Stimulated activated CD8-positive, alpha-beta memory T cell treated with anti-CD3 and anti-CD28 coated beads, Interleukin-12 subunit alpha, Interleukin-12 subunit beta, amount 100 ng/mL, for 1 hour (primary cell): ENCODE results near the gene STARD5.

Experiments
- DNase-seq: peaks from one replicate; pipeline ENCODE4 v3.0.0-alpha.2; 2020; ENCODE audit warnings: low read depth

STARD5 gene

GRCh38 chr15:81274255-81274654 lies 49.7 kb downstream of the STARD5 start:
- DNase-seq: no peak

GRCh38 chr15:81273855-81274254 lies 50.1 kb downstream of the STARD5 start:
- DNase-seq: no peak

- DNase-seq: no peak
These were observed 50.7 kb downstream of the STARD5 start for GRCh38 chr15:81273200-81273599.

GRCh38 chr15:81271761-81272644 lies 51.9 kb downstream of the STARD5 start:
- DNase-seq: no peak

GRCh38 chr15:81270781-81271491 lies 53.0 kb downstream of the STARD5 start:
- no peak for DNase-seq

- DNase-seq: no peak
These were observed 53.8 kb downstream of the STARD5 start for GRCh38 chr15:81270188-81270587.

GRCh38 chr15:81268881-81269601 lies 54.9 kb downstream of the STARD5 start:
- DNase-seq: no peak

GRCh38 chr15:81268340-81268739 lies 55.6 kb downstream of the STARD5 start:
- no peak for DNase-seq

GRCh38 chr15:81265944-81266775 lies 57.8 kb downstream of the STARD5 start:
- peak; percentile 67 for DNase-seq

GRCh38 chr15:81265256-81265943 lies 58.5 kb downstream of the STARD5 start:
- DNase-seq: no peak

GRCh38 chr15:81264072-81264857 lies 59.7 kb downstream of the STARD5 start:
- no peak for DNase-seq

GRCh38 chr15:81263477-81263876 lies 60.5 kb downstream of the STARD5 start:
- DNase-seq: no peak

- no peak for DNase-seq
These were observed 62.6 kb downstream of the STARD5 start for GRCh38 chr15:81261172-81261811.

GRCh38 chr15:81259760-81260298 lies 64.1 kb downstream of the STARD5 start:
- DNase-seq: no peak
